MM.1S (cell line): ENCODE measurements around the gene ZNF366.

Experiments
- DNase-seq: peaks from one replicate; pipeline ENCODE4 v3.0.0-alpha.2; 2015
- H2AFZ ChIP-seq: fragments of 300-600 bp; sonication (generic); 2 replicates; pipeline ENCODE4 v1.6.0; 2016; ENCODE audit warnings: antibody characterized with exemption, low read length
- H3F3A ChIP-seq: fragments of 300-600 bp; sonication (generic); 2 replicates; pipeline ENCODE4 v1.6.1; 2016; ENCODE audit warnings: mild to moderate bottlenecking, antibody characterized with exemption, low read length, moderate library complexity, mixed read lengths; ENCODE audit not compliant: insufficient read depth
- H3K27ac ChIP-seq: fragments of 300-600 bp; sonication (generic); 2 replicates; pipeline ENCODE4 v1.5.1; 2016; ENCODE audit warnings: mild to moderate bottlenecking, low read length
- H3K27me3 ChIP-seq: fragments of 300-600 bp; sonication (generic); replicated peaks from 2 replicates; pipeline ENCODE4 v1.6.0; 2016; ENCODE audit warnings: low read length; ENCODE audit not compliant: insufficient read depth
- H3K36me3 ChIP-seq: fragments of 300-600 bp; sonication (generic); replicated peaks from 2 replicates; pipeline ENCODE4 v1.6.1; 2016; ENCODE audit warnings: mild to moderate bottlenecking, low read length, mixed read lengths; ENCODE audit not compliant: insufficient read depth
- H3K4me1 ChIP-seq: fragments of 300-600 bp; sonication (generic); 2 replicates; pipeline ENCODE4 v1.6.1; 2016; ENCODE audit warnings: low read length, mixed read lengths
- H3K4me2 ChIP-seq: fragments of 300-600 bp; sonication (generic); 2 replicates; pipeline ENCODE4 v1.6.0; 2016; ENCODE audit warnings: low read depth, low read length
- H3K4me3 ChIP-seq: fragments of 300-600 bp; sonication (generic); 2 replicates; pipeline ENCODE4 v1.5.1; 2016; ENCODE audit warnings: low read length, mixed read lengths
- H3K79me2 ChIP-seq: fragments of 300-600 bp; sonication (generic); 2 replicates; pipeline ENCODE4 v1.6.1; 2016; ENCODE audit warnings: mixed run types, low read length, mixed read lengths
- H3K9ac ChIP-seq: fragments of 300-600 bp; sonication (generic); 2 replicates; pipeline ENCODE4 v1.6.1; 2016; ENCODE audit warnings: low read length, mixed read lengths
- H3K9me2 ChIP-seq: fragments of 300-600 bp; sonication (generic); replicated peaks from 2 replicates; pipeline ENCODE4 v1.6.1; 2016; ENCODE audit warnings: mild to moderate bottlenecking, low read length, mixed read lengths; ENCODE audit not compliant: insufficient read depth
- H3K9me3 ChIP-seq: fragments of 300-600 bp; sonication (generic); replicated peaks from 2 replicates; pipeline ENCODE4 v1.6.1; 2016; ENCODE audit warnings: mild to moderate bottlenecking, low read length, mixed read lengths; ENCODE audit not compliant: insufficient read depth
- H4K20me1 ChIP-seq: fragments of 300-600 bp; sonication (generic); 2 replicates; pipeline ENCODE4 v1.6.1; 2016; ENCODE audit warnings: mild to moderate bottlenecking, low read length, moderate library complexity, mixed read lengths; ENCODE audit not compliant: insufficient read depth
- CTCF ChIP-seq: fragments of 300-600 bp; sonication (generic); IDR thresholded peaks from 2 replicates; pipeline ENCODE4 v1.5.1; 2016; ENCODE audit warnings: antibody characterized with exemption, low read length, mixed read lengths
- EZH2 ChIP-seq: fragments of 300-600 bp; sonication (generic); optimal IDR thresholded peaks from 2 replicates; pipeline ENCODE3; 2017; ENCODE audit warnings: low read depth, mild to moderate bottlenecking, antibody characterized with exemption, low read length, mixed read lengths
- EZH2phosphoT487 ChIP-seq: fragments of 300-600 bp; sonication (generic); IDR thresholded peaks from 2 replicates; pipeline ENCODE4 v1.6.1; 2018; ENCODE audit warnings: antibody characterized with exemption, low read length

ZNF366 gene

GRCh38 chr5:72441862-72442540, 65.2 kb downstream of the ZNF366 start:
- no peak for TF ChIP-seq CTCF
- TF ChIP-seq EZH2, result no peak
- no peak for TF ChIP-seq EZH2phosphoT487
- Histone ChIP-seq H3K4me3 (no peak overlapping the region), H3F3A (no peaks in the 10 kb centered on the region), H3K9me2 (no peaks in the 10 kb centered on the region), H3K4me1 (no peaks in the 10 kb centered on the region), H3K9ac (no peak overlapping the region), H3K27ac (no peak overlapping the region), H3K27me3 (no peaks in the 10 kb centered on the region), H4K20me1 (no peaks in the 10 kb centered on the region), H3K4me2 (no peak overlapping the region), H3K9me3 (no peaks in the 10 kb centered on the region), H2AFZ (no peak overlapping the region), H3K79me2 (no peaks in the 10 kb centered on the region), H3K36me3 (no peaks in the 10 kb centered on the region)
- no peak for DNase-seq

GRCh38 chr5:72441094-72441723, 66.0 kb downstream of the ZNF366 start:
- Histone ChIP-seq H3F3A (no peaks in the 10 kb centered on the region), H3K9ac (no peak overlapping the region), H3K4me3 (no peak overlapping the region), H3K9me3 (no peaks in the 10 kb centered on the region), H3K27me3 (no peaks in the 10 kb centered on the region), H2AFZ (no peak overlapping the region), H3K36me3 (no peaks in the 10 kb centered on the region), H3K9me2 (no peaks in the 10 kb centered on the region), H4K20me1 (no peaks in the 10 kb centered on the region), H3K79me2 (no peaks in the 10 kb centered on the region), H3K4me1 (no peaks in the 10 kb centered on the region), H3K4me2 (no peak overlapping the region), H3K27ac (no peak overlapping the region)
- no peak for DNase-seq
- TF ChIP-seq EZH2 (no peak), EZH2phosphoT487 (no peak)

- Histone ChIP-seq H3K4me2 (no peak overlapping the region), H3K4me1 (no peaks in the 10 kb centered on the region), H3K27ac (no peak overlapping the region), H3K9me2 (no peaks in the 10 kb centered on the region), H4K20me1 (no peaks in the 10 kb centered on the region), H3K79me2 (no peaks in the 10 kb centered on the region), H2AFZ (no peak overlapping the region), H3K9me3 (no peaks in the 10 kb centered on the region), H3F3A (no peaks in the 10 kb centered on the region), H3K4me3 (no peak overlapping the region), H3K36me3 (no peaks in the 10 kb centered on the region), H3K27me3 (no peaks in the 10 kb centered on the region), H3K9ac (no peak overlapping the region)
- TF ChIP-seq EZH2 (no peak), EZH2phosphoT487 (no peak), CTCF (no peak)
- DNase-seq, result no peak
Observed at GRCh38 chr5:72440207-72440638, 67.0 kb downstream of the ZNF366 start.

- Histone ChIP-seq H3K36me3 (no peaks in the 10 kb centered on the region), H3K4me2 (no peak overlapping the region), H3K9me2 (no peaks in the 10 kb centered on the region), H2AFZ (no peak overlapping the region), H3K79me2 (no peaks in the 10 kb centered on the region), H4K20me1 (no peaks in the 10 kb centered on the region), H3K27me3 (no peaks in the 10 kb centered on the region), H3K9me3 (no peaks in the 10 kb centered on the region), H3F3A (no peaks in the 10 kb centered on the region), H3K4me1 (no peaks in the 10 kb centered on the region), H3K27ac (no peak overlapping the region), H3K4me3 (no peak overlapping the region), H3K9ac (no peak overlapping the region)
- no peak for DNase-seq
- no peak for TF ChIP-seq EZH2
- TF ChIP-seq CTCF, result no peak
- TF ChIP-seq EZH2phosphoT487, result no peak
Observed at GRCh38 chr5:72439192-72439591, 68.0 kb downstream of the ZNF366 start.
